ENCODE data around the gene LRCH1. TPM values are rescaled to one million over a fixed set of nuclear protein-coding genes. Genes with fewer than 3 reads are reported as not detected.

The LRCH1 gene
- total RNA-seq, 2 experiments from 2014 or later: 15.5 to 17.1 TPM

DNA sequence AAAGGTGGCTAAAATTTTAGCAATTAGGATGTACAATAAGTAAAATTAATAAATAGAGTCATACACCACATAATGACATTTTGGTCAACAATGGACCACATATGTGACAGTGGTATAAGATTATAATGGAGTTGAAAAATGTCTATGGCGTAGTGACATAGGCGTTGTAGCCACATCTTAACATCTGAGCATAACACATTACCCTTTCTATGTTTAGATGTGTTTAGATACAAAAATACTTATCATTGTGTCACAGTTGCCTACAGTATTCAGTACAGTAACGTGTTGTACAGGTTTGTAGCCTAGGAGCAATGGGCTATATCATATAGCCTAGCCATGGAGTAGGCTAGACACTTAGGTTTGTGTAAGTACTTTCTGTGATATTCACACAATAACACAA is 111.2 kb downstream of the LRCH1 start:
- DNase-seq (no peak), ATAC-seq (no peak)
- H3K27ac Mint-ChIP-seq: no peak overlapping the region
- intact Hi-C loops (cut with micrococcal nuclease): no loop called here
- no peak overlapping the region for H3K4me3 Mint-ChIP-seq
- ChIA-PET POLR2A (no interaction called here), CTCF (interaction anchor here (3.7 kb wide), 1 partner anchor 112 kb away, joined by 28 read pairs; the partner anchor contains the start of gene LRCH1)
- peaks cover 9% of the 10 kb centered on the region for H3K36me3 Mint-ChIP-seq (ENCODE audit: low read depth)
- no peaks in the 10 kb centered on the region for H3K27me3 Mint-ChIP-seq
- H3K4me1 Mint-ChIP-seq (ENCODE audit: low read depth): peaks cover 47% of the 10 kb centered on the region
- no peaks in the 10 kb centered on the region for H3K9me3 Mint-ChIP-seq
- TF ChIP-seq, protein P1, sequence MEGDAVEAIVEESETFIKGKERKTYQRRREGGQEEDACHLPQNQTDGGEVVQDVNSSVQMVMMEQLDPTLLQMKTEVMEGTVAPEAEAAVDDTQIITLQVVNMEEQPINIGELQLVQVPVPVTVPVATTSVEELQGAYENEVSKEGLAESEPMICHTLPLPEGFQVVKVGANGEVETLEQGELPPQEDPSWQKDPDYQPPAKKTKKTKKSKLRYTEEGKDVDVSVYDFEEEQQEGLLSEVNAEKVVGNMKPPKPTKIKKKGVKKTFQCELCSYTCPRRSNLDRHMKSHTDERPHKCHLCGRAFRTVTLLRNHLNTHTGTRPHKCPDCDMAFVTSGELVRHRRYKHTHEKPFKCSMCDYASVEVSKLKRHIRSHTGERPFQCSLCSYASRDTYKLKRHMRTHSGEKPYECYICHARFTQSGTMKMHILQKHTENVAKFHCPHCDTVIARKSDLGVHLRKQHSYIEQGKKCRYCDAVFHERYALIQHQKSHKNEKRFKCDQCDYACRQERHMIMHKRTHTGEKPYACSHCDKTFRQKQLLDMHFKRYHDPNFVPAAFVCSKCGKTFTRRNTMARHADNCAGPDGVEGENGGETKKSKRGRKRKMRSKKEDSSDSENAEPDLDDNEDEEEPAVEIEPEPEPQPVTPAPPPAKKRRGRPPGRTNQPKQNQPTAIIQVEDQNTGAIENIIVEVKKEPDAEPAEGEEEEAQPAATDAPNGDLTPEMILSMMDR (IDR thresholded peaks at IDR 0.05): no peak

DNA sequence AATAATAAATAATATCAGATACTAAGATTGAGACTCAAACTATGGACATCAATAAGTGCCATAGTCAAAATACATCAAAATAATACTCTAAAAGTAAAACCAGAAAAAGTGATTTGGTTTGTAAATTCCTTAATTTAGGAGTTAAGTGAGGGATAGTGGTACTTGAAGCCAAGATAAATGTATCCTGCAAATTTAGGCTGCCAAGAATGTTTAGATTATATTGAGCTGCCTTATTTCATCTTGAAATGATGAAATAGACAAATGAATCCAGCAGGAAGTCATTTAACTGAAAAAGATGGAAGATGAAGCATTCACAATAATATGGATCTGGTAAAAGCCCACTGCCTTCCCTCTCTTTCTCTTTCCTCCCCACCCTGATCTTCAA is 112.3 kb downstream of the LRCH1 start:
- intact Hi-C loops (cut with micrococcal nuclease): loop anchor here (5.0 kb wide), 1 partner anchor 73 kb away; no protein-coding TSS in a partner anchor
- Mint-ChIP-seq H3K9me3 (no peaks in the 10 kb centered on the region), H3K27ac (peak overlapping the region; percentile 49), H3K27me3 (no peaks in the 10 kb centered on the region), H3K36me3 (ENCODE audit: low read depth) (peaks cover 4% of the 10 kb centered on the region), H3K4me3 (no peak overlapping the region), H3K4me1 (ENCODE audit: low read depth) (peaks cover 47% of the 10 kb centered on the region)
- ATAC-seq: no peak
- CTCF ChIA-PET: interaction anchor here (1.0 to 3.7 kb wide), 3 partner anchors 12 to 113 kb away, joined by 3 to 28 read pairs (median 3); partner anchors contain the start of gene LRCH1
- no peak for DNase-seq
- POLR2A ChIA-PET: interaction anchor here (0.7 to 1.8 kb wide), 2 partner anchors 10 to 25 kb away, joined by 3 to 4 read pairs; no protein-coding TSS in a partner anchor
- TF ChIP-seq, protein P1 (IDR thresholded peaks at IDR 0.05): no peak

DNA sequence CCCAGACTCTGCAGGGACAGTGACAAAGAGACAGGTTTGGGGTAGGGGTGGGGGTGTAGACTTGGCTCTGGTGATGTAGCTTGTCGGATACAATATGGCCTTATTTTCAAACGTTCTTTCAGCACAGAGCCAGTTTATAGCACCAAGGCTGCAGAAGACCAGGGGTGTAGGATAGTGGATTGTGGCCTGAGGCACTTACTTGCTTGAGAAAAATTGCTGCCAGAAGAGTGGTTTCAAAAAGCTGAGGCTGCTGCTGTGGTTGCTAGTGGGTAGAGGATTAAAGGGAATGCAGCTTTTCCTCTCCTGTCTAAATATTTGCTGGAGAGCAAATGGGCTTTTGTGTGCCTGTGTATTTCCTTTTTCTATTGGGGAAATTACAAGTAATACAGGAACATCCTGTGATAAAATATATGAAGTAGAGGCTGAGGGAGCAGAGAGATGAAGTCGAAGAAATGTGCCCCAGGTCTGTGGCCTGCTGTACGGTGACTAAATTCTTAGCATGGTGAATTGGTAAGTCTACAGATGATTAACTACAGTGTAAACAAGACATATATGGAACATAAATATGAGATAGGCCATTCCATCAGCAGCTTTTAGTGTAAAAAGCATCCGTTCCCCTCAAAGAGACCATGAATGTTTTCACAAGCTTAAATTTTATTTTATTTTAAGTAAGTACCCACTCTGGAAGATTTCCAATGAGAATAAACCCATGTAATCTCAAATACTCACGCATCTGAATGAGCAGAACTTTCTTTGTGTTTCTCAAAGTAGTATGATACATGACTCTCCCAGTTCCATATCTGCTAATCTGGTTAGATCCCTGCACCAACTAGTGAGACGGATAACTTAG is 112.9 kb downstream of the LRCH1 start:
- ATAC-seq: peak; percentile 35
- CTCF ChIA-PET: interaction anchor here (1.0 to 3.7 kb wide), 5 partner anchors 11 to 114 kb away, joined by 3 to 28 read pairs (median 3); partner anchors contain the start of gene LRCH1
- no peaks in the 10 kb centered on the region for H3K27me3 Mint-ChIP-seq
- TF ChIP-seq, protein P1 (IDR thresholded peaks at IDR 0.05): no peak
- POLR2A ChIA-PET: interaction anchor here (0.7 to 1.8 kb wide), 5 partner anchors 8 to 24 kb away, joined by 3 to 4 read pairs (median 3); no protein-coding TSS in a partner anchor
- H3K4me1 Mint-ChIP-seq (ENCODE audit: low read depth): peaks cover 47% of the 10 kb centered on the region
- H3K9me3 Mint-ChIP-seq: no peaks in the 10 kb centered on the region
- H3K27ac Mint-ChIP-seq: peak overlapping the region; percentile 49
- H3K36me3 Mint-ChIP-seq (ENCODE audit: low read depth): peaks cover 5% of the 10 kb centered on the region
- intact Hi-C loops (cut with micrococcal nuclease): loop anchor here (5.0 kb wide), 1 partner anchor 74 kb away; no protein-coding TSS in a partner anchor
- H3K4me3 Mint-ChIP-seq: no peak overlapping the region
- DNase-seq: peak; percentile 24

DNA sequence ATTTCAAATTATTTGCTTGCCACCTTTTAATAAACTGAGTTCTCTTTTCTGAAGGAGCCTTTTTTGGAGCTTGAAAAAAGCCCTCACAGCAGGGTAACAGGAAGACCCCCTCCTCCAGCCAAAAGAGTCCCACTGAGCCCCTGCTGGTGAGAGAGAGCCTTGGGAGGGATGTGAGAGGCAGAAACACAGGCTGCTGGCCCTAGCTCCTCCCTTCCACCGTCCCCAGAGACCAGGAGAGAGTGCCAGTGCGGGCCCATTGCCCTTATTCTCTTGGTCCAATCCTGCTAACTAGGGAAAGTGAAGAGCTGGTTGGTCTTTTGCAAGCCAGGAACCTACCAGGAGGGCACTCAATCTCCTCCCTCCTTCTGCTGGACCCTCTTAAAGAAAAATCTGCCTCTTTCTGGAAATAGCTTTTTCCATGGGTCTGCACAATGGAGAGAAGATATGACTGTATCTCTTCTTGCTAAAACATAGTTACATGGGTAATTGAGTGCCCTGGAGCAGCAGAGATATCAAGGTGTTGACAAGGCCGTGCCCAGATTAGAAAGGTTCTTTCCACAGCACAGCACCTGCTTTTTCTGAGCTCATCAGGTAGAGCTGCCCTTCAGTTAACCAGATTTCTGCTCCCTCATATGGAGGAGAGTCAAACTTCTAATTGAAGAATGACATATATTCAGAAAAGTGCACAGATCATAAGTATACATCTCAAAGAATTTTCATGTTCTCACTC is 113.9 kb downstream of the LRCH1 start:
- Mint-ChIP-seq H3K9me3 (no peaks in the 10 kb centered on the region), H3K27me3 (no peaks in the 10 kb centered on the region), H3K27ac (peak overlapping the region; percentile 76), H3K36me3 (ENCODE audit: low read depth) (peaks cover 12% of the 10 kb centered on the region), H3K4me1 (ENCODE audit: low read depth) (peaks cover 47% of the 10 kb centered on the region), H3K4me3 (peak overlapping the region; percentile 43)
- no peak for DNase-seq
- ChIA-PET CTCF (interaction anchor here (1.0 to 3.7 kb wide), 5 partner anchors 12 to 137 kb away, joined by 3 to 28 read pairs (median 3); partner anchors contain the start of gene LRCH1), POLR2A (interaction anchor here (0.8 to 0.9 kb wide), 4 partner anchors 9 to 14 kb away, joined by 3 read pairs; no protein-coding TSS in a partner anchor)
- intact Hi-C loops (cut with micrococcal nuclease): loop anchor here (5.0 kb wide), 1 partner anchor 75 kb away; no protein-coding TSS in a partner anchor
- TF ChIP-seq, protein P1 (IDR thresholded peaks at IDR 0.05): no peak
- peak; percentile 26 for ATAC-seq

All from activated CD8-positive, alpha-beta T cell treated with anti-CD3 and anti-CD28 coated beads for 36 hours (primary cell).